Neural progenitor cell (in vitro differentiated cells): ENCODE measurements around the gene LRP1B. TPM values are rescaled to one million over a fixed set of nuclear protein-coding genes. Genes with fewer than 3 reads are reported as not detected.

ENCODE experiments used
- DNase-seq: peaks from one replicate; pipeline ENCODE4 v3.0.0-alpha.2; 2016; ENCODE audit warnings: low spot score
- H2AFZ ChIP-seq: fragments of 200-600 bp; sonication (generic); replicated peaks from 2 replicates; pipeline ENCODE4 v1.6.1; 2016; ENCODE audit warnings: antibody characterized with exemption
- H3F3A ChIP-seq: fragments of 200-600 bp; sonication (generic); 2 replicates; pipeline ENCODE4 v1.6.1; 2016; ENCODE audit warnings: antibody characterized with exemption, low read depth
- H3K27ac ChIP-seq: fragments of 200-600 bp; sonication (generic); 2 replicates; pipeline ENCODE4 v1.5.1; 2016; ENCODE audit warnings: mild to moderate bottlenecking
- H3K27me3 ChIP-seq: fragments of 200-600 bp; sonication (generic); 2 replicates; pipeline ENCODE4 v1.6.1; 2016; ENCODE audit warnings: mild to moderate bottlenecking, moderate library complexity
- H3K36me3 ChIP-seq: fragments of 200-600 bp; sonication (generic); 2 replicates; pipeline ENCODE4 v1.5.1; 2016
- H3K4me1 ChIP-seq: fragments of 200-600 bp; sonication (generic); 2 replicates; pipeline ENCODE4 v1.6.1; 2016; ENCODE audit warnings: mixed run types
- H3K4me2 ChIP-seq: fragments of 200-600 bp; sonication (generic); 2 replicates; pipeline ENCODE4 v1.6.1; 2016
- H3K4me3 ChIP-seq: fragments of 200-600 bp; sonication (generic); 2 replicates; pipeline ENCODE4 v1.5.1; 2016
- H3K79me2 ChIP-seq: fragments of 200-600 bp; sonication (generic); 2 replicates; pipeline ENCODE4 v1.6.1; 2016; ENCODE audit warnings: low read depth
- H3K9ac ChIP-seq: fragments of 200-600 bp; sonication (generic); 2 replicates; pipeline ENCODE4 v1.6.1; 2016
- H3K9me3 ChIP-seq: fragments of 200-600 bp; sonication (generic); 2 replicates; pipeline ENCODE4 v1.5.1; 2016; ENCODE audit warnings: low read depth
- H4K20me1 ChIP-seq: fragments of 200-600 bp; sonication (generic); 2 replicates; pipeline ENCODE4 v1.6.1; 2016; ENCODE audit warnings: low read depth
- H3K27ac Mint-ChIP-seq: 3 replicates; pipeline ENCODE4 v1.8.0; 2021; ENCODE audit warnings: mixed read lengths
- H3K27me3 Mint-ChIP-seq: 2 replicates; pipeline ENCODE4 v1.8.0; 2022; ENCODE audit warnings: low read depth, mild to moderate bottlenecking, inconsistent platforms, moderate library complexity, mixed read lengths; ENCODE audit not compliant: insufficient read depth
- H3K36me3 Mint-ChIP-seq: 3 replicates; pipeline ENCODE4 v1.8.0; 2021; ENCODE audit warnings: mixed read lengths
- H3K4me1 Mint-ChIP-seq: 3 replicates; pipeline ENCODE4 v1.8.0; 2021; ENCODE audit warnings: mixed read lengths
- H3K4me3 Mint-ChIP-seq: 3 replicates; pipeline ENCODE4 v1.8.0; 2021; ENCODE audit warnings: mild to moderate bottlenecking, moderate library complexity, mixed read lengths
- H3K9me3 Mint-ChIP-seq: 3 replicates; pipeline ENCODE4 v1.8.0; 2020; ENCODE audit warnings: mixed read lengths
- EZH2 ChIP-seq: fragments of 200-600 bp; sonication (generic); IDR thresholded peaks from 2 replicates; pipeline ENCODE4 v1.6.1; 2017; ENCODE audit warnings: antibody characterized with exemption, mild to moderate bottlenecking, moderate library complexity
- EZH2phosphoT487 ChIP-seq: fragments of 200-600 bp; sonication (generic); IDR thresholded peaks from 2 replicates; pipeline ENCODE4 v1.6.1; 2017; ENCODE audit warnings: antibody characterized with exemption
- total RNA-seq: library from RNA; depleted of rRNA; stranded (reverse); fragments of >200 nt; gene quantifications from 2 replicates; pipeline ENCODE4 v1.2.3, GENCODE V29; 2015; ENCODE audit warnings: low replicate concordance
- TF ChIP-seq, protein P1 (sequence below): fragments of 200-600 bp; sonication (generic); IDR thresholded peaks from 2 replicates; pipeline ENCODE4 v1.5.1; 2017; ENCODE audit warnings: antibody characterized with exemption, mild to moderate bottlenecking

LRP1B gene
- total RNA-seq, 1 donor from 2014 or later: not detected

DNA sequence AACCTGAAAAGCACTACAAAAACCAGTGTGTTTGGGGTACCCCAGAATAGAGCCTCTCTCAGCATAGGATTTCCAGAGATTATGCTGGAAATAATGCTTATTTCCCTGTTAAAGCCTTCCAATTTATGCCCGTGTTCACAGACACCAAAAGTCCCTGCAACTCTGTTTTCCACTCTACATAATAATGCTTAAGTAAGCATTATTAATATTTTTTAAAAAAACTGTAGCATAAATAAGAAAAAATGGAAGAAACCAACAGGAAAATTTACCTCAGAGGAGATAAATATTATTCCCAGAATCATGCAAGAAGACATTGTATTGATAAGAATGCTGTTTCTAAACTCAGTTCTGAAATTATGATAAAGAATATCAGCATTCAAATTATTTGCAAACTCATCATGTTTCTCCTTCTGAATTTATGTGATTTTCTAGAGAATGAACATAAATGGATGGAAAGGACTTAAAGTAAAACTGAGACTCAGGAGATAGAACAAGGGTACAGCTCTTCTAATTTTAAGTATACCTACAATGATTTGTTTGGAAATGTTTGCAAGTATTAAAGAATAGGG lies 241.7 kb downstream of the LRP1B start:
- Histone ChIP-seq H3K36me3 (no peaks in the 10 kb centered on the region), H2AFZ (no peak overlapping the region), H3K4me1 (no peaks in the 10 kb centered on the region), H3K79me2 (no peaks in the 10 kb centered on the region), H3K27me3 (no peaks in the 10 kb centered on the region), H3K9ac (no peak overlapping the region), H3F3A (no peaks in the 10 kb centered on the region), H4K20me1 (no peaks in the 10 kb centered on the region), H3K4me3 (no peak overlapping the region), H3K27ac (no peak overlapping the region), H3K9me3 (no peaks in the 10 kb centered on the region), H3K4me2 (no peak overlapping the region)
- DNase-seq: no peak
- Mint-ChIP-seq H3K4me3 (no peak overlapping the region), H3K36me3 (no peaks in the 10 kb centered on the region), H3K27me3 (no peaks in the 10 kb centered on the region), H3K9me3 (no peaks in the 10 kb centered on the region), H3K27ac (no peak overlapping the region), H3K4me1 (no peaks in the 10 kb centered on the region)
- TF ChIP-seq, protein P1, sequence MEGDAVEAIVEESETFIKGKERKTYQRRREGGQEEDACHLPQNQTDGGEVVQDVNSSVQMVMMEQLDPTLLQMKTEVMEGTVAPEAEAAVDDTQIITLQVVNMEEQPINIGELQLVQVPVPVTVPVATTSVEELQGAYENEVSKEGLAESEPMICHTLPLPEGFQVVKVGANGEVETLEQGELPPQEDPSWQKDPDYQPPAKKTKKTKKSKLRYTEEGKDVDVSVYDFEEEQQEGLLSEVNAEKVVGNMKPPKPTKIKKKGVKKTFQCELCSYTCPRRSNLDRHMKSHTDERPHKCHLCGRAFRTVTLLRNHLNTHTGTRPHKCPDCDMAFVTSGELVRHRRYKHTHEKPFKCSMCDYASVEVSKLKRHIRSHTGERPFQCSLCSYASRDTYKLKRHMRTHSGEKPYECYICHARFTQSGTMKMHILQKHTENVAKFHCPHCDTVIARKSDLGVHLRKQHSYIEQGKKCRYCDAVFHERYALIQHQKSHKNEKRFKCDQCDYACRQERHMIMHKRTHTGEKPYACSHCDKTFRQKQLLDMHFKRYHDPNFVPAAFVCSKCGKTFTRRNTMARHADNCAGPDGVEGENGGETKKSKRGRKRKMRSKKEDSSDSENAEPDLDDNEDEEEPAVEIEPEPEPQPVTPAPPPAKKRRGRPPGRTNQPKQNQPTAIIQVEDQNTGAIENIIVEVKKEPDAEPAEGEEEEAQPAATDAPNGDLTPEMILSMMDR: no peak
- TF ChIP-seq EZH2phosphoT487: no peak
- no peak for TF ChIP-seq EZH2

DNA sequence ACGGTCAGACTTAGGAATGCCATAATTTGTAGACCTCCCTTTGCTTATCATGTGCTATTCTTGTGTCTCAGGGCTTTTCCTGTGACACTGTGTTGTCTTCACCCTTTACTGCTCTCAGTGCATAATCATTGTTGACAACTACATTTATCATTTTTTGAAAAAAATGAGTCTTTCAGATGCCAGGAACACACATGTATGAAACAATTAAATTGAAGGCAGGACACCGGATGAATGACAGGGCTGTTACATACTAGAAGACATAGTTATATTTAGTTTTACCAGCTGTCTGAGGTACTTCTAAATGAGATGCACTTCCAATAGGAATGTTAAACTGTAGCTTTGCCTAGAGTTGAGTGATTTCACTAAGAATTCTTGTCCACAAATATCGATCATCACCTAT lies 243.5 kb downstream of the LRP1B start:
- TF ChIP-seq EZH2phosphoT487 (no peak), EZH2 (no peak)
- TF ChIP-seq, protein P1: no peak
- Histone ChIP-seq H3K9ac (no peak overlapping the region), H3K4me3 (no peak overlapping the region), H3F3A (no peaks in the 10 kb centered on the region), H3K9me3 (no peaks in the 10 kb centered on the region), H3K79me2 (no peaks in the 10 kb centered on the region), H4K20me1 (no peaks in the 10 kb centered on the region), H3K27ac (no peak overlapping the region), H2AFZ (no peak overlapping the region), H3K4me2 (no peak overlapping the region), H3K4me1 (no peaks in the 10 kb centered on the region), H3K36me3 (no peaks in the 10 kb centered on the region), H3K27me3 (no peaks in the 10 kb centered on the region)
- no peak for DNase-seq
- no peaks in the 10 kb centered on the region for H3K4me1 Mint-ChIP-seq
- no peak overlapping the region for H3K4me3 Mint-ChIP-seq
- H3K36me3 Mint-ChIP-seq: no peaks in the 10 kb centered on the region
- no peaks in the 10 kb centered on the region for H3K9me3 Mint-ChIP-seq
- no peak overlapping the region for H3K27ac Mint-ChIP-seq
- H3K27me3 Mint-ChIP-seq: no peaks in the 10 kb centered on the region

DNA sequence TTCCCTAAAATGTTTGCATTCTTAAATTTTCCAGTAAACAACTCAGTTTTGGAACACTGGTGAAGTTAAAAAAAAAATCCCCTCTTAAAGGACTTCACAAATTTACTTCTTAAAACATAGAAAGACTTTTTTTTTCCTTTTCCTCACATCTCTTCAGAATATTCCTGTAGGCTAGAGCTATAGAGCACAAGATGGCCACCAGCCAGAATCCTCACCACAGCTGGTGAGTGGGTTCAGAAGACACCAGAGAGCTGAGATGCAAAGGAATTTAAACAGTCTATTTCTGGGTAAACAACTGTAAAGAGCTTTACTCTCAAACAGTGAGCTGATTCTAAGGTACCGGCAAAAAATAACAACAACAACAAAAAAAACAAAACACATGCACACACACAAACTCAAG lies 252.8 kb downstream of the LRP1B start:
- no peak overlapping the region for H2AFZ ChIP-seq
- H3K27me3 ChIP-seq: no peaks in the 10 kb centered on the region
- no peaks in the 10 kb centered on the region for H3K79me2 ChIP-seq
- no peaks in the 10 kb centered on the region for H3K36me3 ChIP-seq
- H3K4me1 ChIP-seq: no peaks in the 10 kb centered on the region
- no peak for DNase-seq
- H3K4me2 ChIP-seq: no peak overlapping the region
- no peaks in the 10 kb centered on the region for H3K4me1 Mint-ChIP-seq
- H4K20me1 ChIP-seq: no peaks in the 10 kb centered on the region
- no peaks in the 10 kb centered on the region for H3F3A ChIP-seq
- H3K27ac Mint-ChIP-seq: no peak overlapping the region
- H3K27me3 Mint-ChIP-seq: no peaks in the 10 kb centered on the region
- no peaks in the 10 kb centered on the region for H3K9me3 ChIP-seq
- no peaks in the 10 kb centered on the region for H3K36me3 Mint-ChIP-seq
- H3K27ac ChIP-seq: no peak overlapping the region
- no peak overlapping the region for H3K4me3 Mint-ChIP-seq
- H3K9ac ChIP-seq: no peak overlapping the region
- TF ChIP-seq, protein P1: no peak
- no peak for TF ChIP-seq EZH2
- TF ChIP-seq EZH2phosphoT487: no peak
- H3K4me3 ChIP-seq: no peak overlapping the region
- H3K9me3 Mint-ChIP-seq: no peaks in the 10 kb centered on the region
